Coronary artery (tissue), 2 donors: Measurements from ENCODE around the gene BCAS4.
"Not testable (repeated sequence)": the region's sequence is repeated elsewhere in the genome, so short reads cannot be mapped to it uniquely, and the experiment has no call there.

Experiments used
- DNase-seq: peaks from one replicate; pipeline ENCODE4 v3.0.0-alpha.2; 2017; ENCODE audit warnings: low spot score
- H3K27ac ChIP-seq, 2 donors: fragments of 200-600 bp; sonication (generic); one replicate each; pipeline ENCODE4 v1.5.1; 2016 to 2019
- H3K4me3 ChIP-seq: fragments of 200-600 bp; sonication (generic); 2 replicates; pipeline ENCODE4 v1.5.1; 2016; ENCODE audit warnings: mild to moderate bottlenecking, moderate library complexity
- CTCF ChIP-seq: fragments of 200-600 bp; sonication (generic); IDR thresholded peaks from one replicate; pipeline ENCODE4 v1.5.1; 2019; ENCODE audit warnings: antibody characterized with exemption

BCAS4 gene

GRCh38 chr20:50876063-50876685, 81.3 kb downstream of the BCAS4 start:
- no peak overlapping the region for H3K27ac ChIP-seq
- H3K4me3 ChIP-seq: no peak overlapping the region
- TF ChIP-seq CTCF: no peak
- DNase-seq: no peak

- no peak for TF ChIP-seq CTCF
- DNase-seq: no peak
- no peak overlapping the region for H3K4me3 ChIP-seq
- no peak overlapping the region for H3K27ac ChIP-seq
These were observed 82.0 kb downstream of the BCAS4 start for GRCh38 chr20:50876816-50877215.

- DNase-seq: no peak
These were observed 82.4 kb downstream of the BCAS4 start for GRCh38 chr20:50877232-50877743.

GRCh38 chr20:50879649-50880550, 85.0 kb downstream of the BCAS4 start:
- Histone ChIP-seq H3K4me3 (no peak overlapping the region), H3K27ac (no peak overlapping the region)
- no peak for TF ChIP-seq CTCF
- DNase-seq: no peak

More at GRCh38 chr20:50877232-50877743, 82.4 kb downstream of the BCAS4 start:
- H3K4me3 ChIP-seq: no peak overlapping the region
- no peak for TF ChIP-seq CTCF
- no peak overlapping the region for H3K27ac ChIP-seq

GRCh38 chr20:50881759-50882424, 87.0 kb downstream of the BCAS4 start:
- H3K4me3 ChIP-seq, DNase-seq, H3K27ac ChIP-seq: not testable (repeated sequence)

GRCh38 chr20:50883856-50884255, 89.0 kb downstream of the BCAS4 start:
- H3K27ac ChIP-seq: no peak overlapping the region
- H3K4me3 ChIP-seq: no peak overlapping the region
- DNase-seq: no peak
- TF ChIP-seq CTCF: no peak

GRCh38 chr20:50885068-50885467, 90.2 kb downstream of the BCAS4 start:
- TF ChIP-seq CTCF: no peak
- DNase-seq: no peak

More at GRCh38 chr20:50885068-50885467, 90.2 kb downstream of the BCAS4 start:
- Histone ChIP-seq H3K4me3 (no peak overlapping the region), H3K27ac (no peak overlapping the region)
